Activated naive CD8-positive, alpha-beta T cell treated with anti-CD3 and anti-CD28 coated beads, Interleukin-2, amount 50 U/mL, for 16 hours (primary cell): ENCODE measurements around the gene ERCC6.

Experiments used
- DNase-seq: peaks from one replicate; pipeline ENCODE4 v3.0.0-alpha.2; 2020; ENCODE audit warnings: low read depth, low spot score

The ERCC6 gene

GRCh38 chr10:49512121-49512809, 26.7 kb downstream of the ERCC6 start:
- DNase-seq = no peak

GRCh38 chr10:49509771-49510303, 29.1 kb downstream of the ERCC6 start:
- DNase-seq = no peak

- DNase-seq = no peak
Observed at GRCh38 chr10:49508654-49509053, 30.3 kb downstream of the ERCC6 start.

- no peak for DNase-seq
Observed at GRCh38 chr10:49508249-49508648, 30.7 kb downstream of the ERCC6 start.

GRCh38 chr10:49505589-49505988, 33.3 kb downstream of the ERCC6 start:
- no peak for DNase-seq

- no peak for DNase-seq
Observed at GRCh38 chr10:49505076-49505475, 33.8 kb downstream of the ERCC6 start.

GRCh38 chr10:49504528-49504927, 34.4 kb downstream of the ERCC6 start:
- DNase-seq = no peak

- DNase-seq = no peak
Observed at GRCh38 chr10:49502358-49502757, 36.6 kb downstream of the ERCC6 start.

GRCh38 chr10:49500412-49500811, 38.5 kb downstream of the ERCC6 start:
- DNase-seq = no peak

DNA sequence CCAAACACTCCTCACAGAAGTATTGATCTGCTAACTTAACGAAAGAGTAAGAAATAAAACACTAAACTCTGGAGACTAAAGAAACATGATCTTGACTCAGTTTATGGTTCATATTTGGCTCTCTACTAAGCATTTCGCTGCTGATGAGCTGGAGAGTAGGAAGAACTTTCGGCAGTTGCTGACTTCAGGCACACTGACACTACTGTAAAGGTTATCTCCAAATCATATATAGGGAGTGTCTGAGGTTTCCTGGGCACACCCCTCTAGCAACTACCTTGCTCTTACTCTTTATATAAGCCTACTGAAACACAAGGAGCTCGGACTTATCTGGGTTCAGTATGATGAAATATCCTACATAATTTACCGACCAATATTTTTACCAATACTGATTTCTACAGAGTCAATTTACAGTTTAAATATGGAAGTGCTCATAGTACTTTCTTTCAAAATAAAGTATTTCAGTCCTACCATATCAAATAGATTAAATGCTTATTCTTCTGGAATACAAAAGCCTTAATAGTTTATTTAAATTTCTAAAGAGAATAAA, 39.5 kb downstream of the ERCC6 start:
- DNase-seq = no peak

DNA sequence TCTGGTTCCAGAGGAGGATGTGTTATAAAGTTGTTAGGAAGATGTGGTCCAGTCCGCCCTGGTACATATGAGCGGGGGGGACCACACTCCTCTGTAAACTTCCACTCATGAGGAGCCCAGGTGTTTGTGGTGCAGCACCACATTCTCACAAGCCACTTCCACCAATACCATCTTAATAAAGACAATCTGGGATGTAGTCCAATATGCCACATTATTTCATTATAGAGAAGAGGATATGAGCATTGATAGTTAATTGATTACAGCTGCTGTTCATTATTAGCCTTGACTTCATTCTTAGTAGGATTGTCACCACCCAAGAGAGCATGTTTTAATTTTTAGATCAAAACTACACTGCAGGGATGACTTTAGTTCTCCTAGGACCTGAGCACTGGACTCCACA, 40.5 kb downstream of the ERCC6 start:
- DNase-seq = no peak

DNA sequence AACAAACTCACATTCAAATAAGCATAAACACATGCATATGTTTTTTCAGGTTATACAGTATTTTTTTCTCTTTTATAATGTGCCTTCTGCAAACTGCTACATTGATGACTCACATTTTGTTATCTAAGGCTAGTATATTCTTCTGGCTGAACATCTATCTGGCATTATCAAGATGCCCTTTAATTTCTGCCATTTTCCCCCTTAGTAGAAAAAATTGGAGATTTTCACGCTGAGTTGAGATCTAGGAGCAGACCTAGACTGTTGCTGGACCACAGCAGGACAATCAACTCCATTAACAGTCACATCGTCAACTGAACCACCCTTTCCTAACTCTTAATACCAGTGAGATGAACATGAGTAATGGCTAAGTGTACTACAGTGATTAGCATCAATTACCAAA, 41.6 kb downstream of the ERCC6 start:
- no peak for DNase-seq

GRCh38 chr10:49488056-49488717, 50.7 kb downstream of the ERCC6 start:
- DNase-seq = no peak

DNA sequence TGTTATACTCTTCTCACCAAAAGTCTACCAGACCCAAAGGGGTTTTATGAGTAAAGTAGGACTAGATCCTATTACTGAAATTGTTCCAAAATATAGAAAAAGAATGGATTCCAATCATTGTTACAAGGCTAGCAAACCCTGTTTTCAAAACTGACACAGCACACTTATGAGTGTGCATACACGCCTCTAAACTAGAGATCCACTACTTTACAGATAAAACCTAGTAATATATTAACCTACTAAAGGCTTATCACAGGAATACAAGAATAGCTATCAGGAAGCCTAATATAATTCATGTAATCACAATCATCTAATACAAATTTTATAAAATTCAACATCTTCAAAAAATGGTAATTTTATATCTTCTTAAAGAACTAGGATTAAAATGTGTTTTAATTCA, 52.2 kb downstream of the ERCC6 start:
- no peak for DNase-seq

DNA sequence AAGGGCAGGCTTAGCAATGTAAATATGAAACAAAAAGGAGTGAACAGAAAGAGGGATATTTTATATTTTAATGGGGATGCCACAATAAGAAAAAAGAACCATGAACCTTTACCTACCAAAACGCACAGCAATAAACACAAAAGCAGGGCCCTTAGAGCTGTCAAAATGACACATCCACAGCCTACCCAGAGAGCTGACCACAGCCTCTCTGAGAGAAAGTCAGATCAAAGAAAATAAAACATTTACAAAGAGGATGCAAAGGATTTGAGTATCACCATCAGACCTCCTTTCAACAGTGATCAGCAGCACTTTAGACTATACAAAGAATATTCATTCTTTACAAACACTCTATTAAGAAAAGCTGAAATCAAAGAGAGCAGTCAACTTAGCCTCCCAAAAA, 52.9 kb downstream of the ERCC6 start:
- no peak for DNase-seq

DNA sequence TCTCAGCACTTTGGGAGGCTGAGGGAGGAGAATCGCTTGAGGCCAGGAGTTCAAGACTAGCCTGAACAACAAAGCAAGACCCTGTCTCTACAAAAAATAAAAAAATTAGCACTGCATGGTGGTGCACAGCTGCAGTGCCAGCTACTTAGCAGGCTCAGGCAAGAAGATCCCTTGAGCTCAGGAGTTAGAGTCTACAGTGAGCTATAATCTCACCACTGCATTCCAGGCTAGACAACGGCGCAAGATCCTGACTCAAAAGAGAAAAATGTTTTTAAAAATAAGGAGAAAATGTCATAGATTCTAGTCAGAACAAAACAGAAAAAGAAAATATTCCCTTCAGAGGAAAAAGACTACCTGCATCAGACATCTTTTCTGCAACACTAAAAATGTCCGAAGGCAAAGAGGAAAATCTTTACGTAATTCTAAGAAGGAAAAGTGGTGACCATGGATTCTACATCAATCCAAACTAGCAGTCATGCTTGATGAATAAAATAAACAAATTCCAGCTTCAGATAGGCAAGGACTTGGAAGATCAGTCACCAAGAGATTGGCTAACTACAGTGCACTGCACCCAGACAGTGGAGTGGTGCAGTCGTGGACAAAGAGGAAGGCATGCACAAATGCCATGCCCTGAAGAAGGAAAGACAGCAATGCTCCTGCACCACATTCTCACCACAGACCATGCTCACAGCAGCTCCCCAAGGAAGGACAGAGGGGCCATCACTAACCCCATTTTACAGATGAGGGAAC, 54.3 kb downstream of the ERCC6 start:
- no peak for DNase-seq

- DNase-seq = no peak
Observed at GRCh38 chr10:49478819-49479218, 60.1 kb downstream of the ERCC6 start.

DNA sequence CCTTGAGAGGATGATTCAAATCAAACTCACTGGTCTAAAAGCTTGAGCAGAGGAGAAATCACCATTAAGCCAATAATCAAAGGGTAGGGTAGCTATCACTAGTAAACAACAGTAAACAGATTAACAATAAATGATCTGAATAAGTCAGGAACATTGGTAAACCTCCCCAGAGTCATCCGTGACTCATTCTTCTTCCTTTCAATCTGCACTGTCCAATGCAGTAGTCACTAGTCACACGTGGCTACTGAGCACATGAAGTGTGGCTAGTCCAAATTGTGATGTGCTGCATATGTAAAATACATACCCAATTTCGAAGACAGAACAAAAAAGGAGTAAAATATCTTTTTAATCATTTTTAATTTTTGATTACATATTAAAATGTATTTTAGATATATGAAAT, 64.0 kb downstream of the ERCC6 start:
- DNase-seq = no peak

DNA sequence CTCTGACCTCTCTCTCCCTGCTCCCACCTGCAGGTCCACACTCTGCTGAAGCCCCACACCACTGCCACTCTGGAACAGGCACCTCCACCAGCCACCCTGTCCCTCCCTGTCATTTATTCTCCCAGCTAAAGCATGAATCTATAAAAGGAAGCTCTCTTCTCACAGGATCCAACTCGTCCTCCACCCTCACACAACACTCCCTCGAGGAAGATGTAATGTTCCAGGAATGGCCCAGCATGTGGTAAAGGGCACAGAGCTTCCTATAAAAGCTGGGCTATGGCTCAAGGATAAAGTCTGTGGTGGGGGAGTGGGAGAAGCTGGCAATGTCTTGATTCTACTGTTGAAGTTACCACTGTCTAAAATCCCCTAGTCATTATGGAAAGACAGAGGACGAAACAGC, 67.4 kb downstream of the ERCC6 start:
- DNase-seq = no peak

- DNase-seq = no peak
Observed at GRCh38 chr10:49465736-49466135, 73.2 kb downstream of the ERCC6 start.
